GM12878 (cell line): Measurements from ENCODE around the gene COL24A1. TPM values are rescaled to one million over a fixed set of nuclear protein-coding genes. Genes with fewer than 3 reads are reported as not detected.

ENCODE experiments used
- ATAC-seq: fragments of 200-7000 bp; cut with Tn5 transposase; 3 replicates; pipeline ENCODE4 v1.9.1; 2020; ENCODE audit warnings: mild to moderate bottlenecking, moderate library complexity
- BruUV-seq: library from RNA; stranded (reverse); fragments of 400-500 nt; replicated peaks from 2 replicates; lab custom pipeline; 2021; lab: Mats Ljungman, UMichigan
- CTCF ChIA-PET: fragments of 300-600 bp; sonication (Branson Sonifier 250); formaldehyde crosslinking; extraction: SDS; loops from one replicate; lab custom pipeline; 2021; ENCODE audit warnings: inconsistent platforms; lab: Yijun Ruan, JAX
- POLR2A ChIA-PET: fragments of 350-600 bp; formaldehyde crosslinking; extraction: SDS; loops from one replicate; lab custom pipeline; 2021; ENCODE audit warnings: inconsistent platforms; lab: Charles Lee
- RAD21 ChIA-PET: fragments of 300-600 bp; sonication (Branson Sonifier 250); formaldehyde crosslinking; loops from one replicate; lab custom pipeline; 2023; ENCODE audit warnings: antibody characterized with exemption; ENCODE audit not compliant: unreplicated experiment; lab: Charles Lee
- SMC1A ChIA-PET: fragments of 300-600 bp; sonication (Branson Sonifier 250); formaldehyde crosslinking; loops from one replicate; lab custom pipeline; 2023; ENCODE audit not compliant: unreplicated experiment, uncharacterized antibody; lab: Charles Lee
- DNase-seq: peaks from one replicate; pipeline ENCODE4 v3.0.0-alpha.2; 2011; ENCODE audit warnings: low read depth, low spot score
- FAIRE-seq: peaks from 3 replicates; lab custom pipeline; 2011; peaks lifted over from hg19 to GRCh38; lab: Jason Lieb, UNC
- H2AFZ ChIP-seq: 2 replicates; pipeline ENCODE4 v1.6.0; 2011; ENCODE audit warnings: low read depth, low read length, control low read depth; ENCODE audit not compliant: control insufficient read depth
- H3K27ac ChIP-seq: 2 replicates; pipeline ENCODE4 v1.5.1; 2011; ENCODE audit warnings: control low read depth; ENCODE audit not compliant: control insufficient read depth, insufficient read depth
- H3K27me3 ChIP-seq, 2 experiments: replicated peaks in 1 of 2; 2 replicates each; pipeline versions ENCODE4 v1.6.0 to v1.6.1; 2011; ENCODE audit warnings: low read length in 1 of 2; ENCODE audit not compliant: control insufficient read depth in 2 of 2, insufficient read depth in 2 of 2
- H3K36me3 ChIP-seq, 2 experiments: 2 replicates each; pipeline ENCODE4 v1.5.1; 2011; ENCODE audit warnings: low read length in 1 of 2; ENCODE audit not compliant: control insufficient read depth in 2 of 2, insufficient read depth in 2 of 2
- H3K4me1 ChIP-seq: 2 replicates; pipeline ENCODE4 v1.6.1; 2011; ENCODE audit warnings: mild to moderate bottlenecking, low read length, moderate library complexity, mixed read lengths; ENCODE audit not compliant: control insufficient read depth, insufficient read depth
- H3K4me2 ChIP-seq: 2 replicates; pipeline ENCODE4 v1.6.0; 2011; ENCODE audit warnings: control low read depth; ENCODE audit not compliant: control insufficient read depth, insufficient read depth
- H3K4me3 ChIP-seq: fragments of 200-600 bp; sonication (generic); 2 replicates; pipeline ENCODE4 v1.5.1; 2016
- H3K79me2 ChIP-seq: 2 replicates; pipeline ENCODE4 v1.6.0; 2011; ENCODE audit warnings: low read length; ENCODE audit not compliant: control insufficient read depth, insufficient read depth
- H3K9ac ChIP-seq: 2 replicates; pipeline ENCODE4 v1.8.0; 2011; ENCODE audit warnings: low read length, control low read depth, mixed read lengths; ENCODE audit not compliant: control insufficient read depth, insufficient read depth
- H3K9me3 ChIP-seq: replicated peaks from 3 replicates; pipeline ENCODE4 v1.5.1; 2011; ENCODE audit warnings: mild to moderate bottlenecking, low read length; ENCODE audit not compliant: control insufficient read depth, insufficient read depth
- H4K20me1 ChIP-seq: 2 replicates; pipeline ENCODE4 v1.6.0; 2011; ENCODE audit not compliant: control insufficient read depth, insufficient read depth
- FOS ChIP-seq: IDR thresholded peaks from 3 replicates; pipeline ENCODE4 v1.6.1; 2011; ENCODE audit warnings: borderline replicate concordance; ENCODE audit not compliant: insufficient read length; ENCODE audit errors: extremely low read depth
- FOXK2 ChIP-seq: fragments of 450-650 bp; IDR thresholded peaks from 2 replicates; pipeline ENCODE4 v1.6.1; 2017; ENCODE audit warnings: mild to moderate bottlenecking, moderate library complexity
- FOXM1 ChIP-seq: IDR thresholded peaks from 2 replicates; pipeline ENCODE4 v1.6.1; 2012; ENCODE audit warnings: low read depth, mild to moderate bottlenecking, inconsistent platforms, low read length, moderate library complexity
- GABPA ChIP-seq: IDR thresholded peaks from 2 replicates; pipeline ENCODE4 v1.6.1; 2014; ENCODE audit warnings: antibody characterized with exemption, low read depth, mild to moderate bottlenecking, inconsistent platforms
- KDM1A ChIP-seq: fragments of 200-600 bp; sonication (generic); IDR thresholded peaks from 2 replicates; pipeline ENCODE4 v1.6.1; 2016; ENCODE audit warnings: borderline replicate concordance
- NFYB ChIP-seq: IDR thresholded peaks from 2 replicates; pipeline ENCODE4 v1.6.1; 2011; ENCODE audit warnings: low read depth, mild to moderate bottlenecking, low read length, improper control_type of control experiment, moderate library complexity; ENCODE audit not compliant: insufficient read depth
- NKRF ChIP-seq: fragments of 450-650 bp; conservative IDR thresholded peaks from 2 replicates; pipeline ENCODE4 v1.6.1; 2017; ENCODE audit warnings: mild to moderate bottlenecking, moderate library complexity
- POLR2A ChIP-seq: IDR thresholded peaks from 2 replicates; pipeline ENCODE4 v1.6.1; 2011; ENCODE audit warnings: low read depth, mild to moderate bottlenecking, low read length
- SMC3 ChIP-seq: IDR thresholded peaks from 2 replicates; pipeline ENCODE4 v1.6.1; 2011; ENCODE audit warnings: low read length, improper control_type of control experiment, borderline replicate concordance
- SP1 ChIP-seq: IDR thresholded peaks from one replicate; pipeline ENCODE4 v1.6.1; 2011; ENCODE audit warnings: low read depth, low read length
- TARDBP ChIP-seq: IDR thresholded peaks from 2 replicates; pipeline ENCODE4 v1.6.1; 2016; ENCODE audit warnings: borderline replicate concordance
- WGBS: methylation state at CpG from one replicate; pipeline ENCODE4 v1.1.6; 2016; ENCODE audit warnings: low lambda C conversion rate; ENCODE audit not compliant: insufficient replicate concordance, insufficient coverage; ENCODE audit errors: missing lambda C conversion rate; 5-methylcytosine and 5-hydroxymethylcytosine counted together
- in situ Hi-C: fragments of 300-500 bp; cut with MboI; formaldehyde crosslinking; loops from 9 replicates; pipeline ENCODE4 v1.14.3; 2018; ENCODE audit warnings: mixed read lengths
- intact Hi-C: fragments of 100-400 bp; cut with micrococcal nuclease; formaldehyde crosslinking; loops from one replicate; pipeline ENCODE4 v1.14.2; 2022; ENCODE audit not compliant: unreplicated experiment
- polyA plus RNA-seq, 11 experiments: library from polyadenylated mRNA; depleted of rRNA in 4 of 11; unstranded in 6 of 11; stranded (reverse) in 5 of 11; fragments of >200 nt; fragmentation: Nextera tagmentation in 4 of 11; fragmentation: Illumina TruSeq in 1 of 11; extraction: Ambion mirVana in 4 of 11; extraction: Trizol in 1 of 11; gene quantifications; 1 replicate in 1 of 11; 2 replicates in 10 of 11; pipeline versions ENCODE4 v1.2.1 to v1.2.3, GENCODE V29; 2011 to 2016; ENCODE audit warnings: inconsistent platforms in 2 of 11, missing spikeins in 2 of 11, low read depth in 1 of 11
- total RNA-seq, 4 experiments: library from RNA; depleted of rRNA in 3 of 4; stranded (reverse); fragments of >200 nt in 3 of 4; fragmentation: Illumina TruSeq in 1 of 4; extraction: Trizol in 1 of 4; gene quantifications; 2 replicates each; pipeline versions ENCODE4 v1.2.1 to v1.2.3, GENCODE V29; 2013 to 2021

Gene COL24A1
- total and polyA plus RNA-seq, 10 of the 15 experiments (the other 5 are each of a cell fraction or from before 2014, with no cell fraction given) = 0.19 to 4.1 (median 2.0) TPM

- intact Hi-C loops = no loop called here
- ATAC-seq = no peak
Observed at GRCh38 chr1:86183810-86184209, 27.2 kb upstream of the COL24A1 start.

More at GRCh38 chr1:86183810-86184209, 27.2 kb upstream of the COL24A1 start:
- H2AFZ ChIP-seq = no peak overlapping the region
- H3K79me2 ChIP-seq = no peaks in the 10 kb centered on the region
- ChIA-PET SMC1A (no interaction called here), CTCF (no interaction called here), RAD21 (no interaction called here), POLR2A (no interaction called here)
- no peaks in the 10 kb centered on the region for H3K4me1 ChIP-seq
- no TSS peak for BruUV-seq
- DNase-seq = no peak
- FAIRE-seq = no peak
- no peak for TF ChIP-seq NFYB
- no peak for TF ChIP-seq FOXM1
- no peak for TF ChIP-seq TARDBP
- no peak for TF ChIP-seq GABPA
- no peak for TF ChIP-seq SP1
- TF ChIP-seq NKRF = no peak
- TF ChIP-seq FOS = no peak
- no peak for TF ChIP-seq SMC3
- TF ChIP-seq POLR2A = no peak
- no peak for TF ChIP-seq KDM1A
- no peak for TF ChIP-seq FOXK2
- no peak overlapping the region for H3K27ac ChIP-seq
- 0% methylated on average over 1 of the region's 1 CpG for WGBS
- no peaks in the 10 kb centered on the region for H3K27me3 ChIP-seq
- H3K4me3 ChIP-seq = no peak overlapping the region
- no peak overlapping the region for H3K9ac ChIP-seq
- no peaks in the 10 kb centered on the region for H3K36me3 ChIP-seq
- in situ Hi-C loops = no loop called here
- no peaks in the 10 kb centered on the region for H3K9me3 ChIP-seq
- no peak overlapping the region for H3K4me2 ChIP-seq
- H4K20me1 ChIP-seq = no peaks in the 10 kb centered on the region
